H1 (cell line): ENCODE data around the gene SLC2A14. TPM values are rescaled to one million over a fixed set of nuclear protein-coding genes. Genes with fewer than 3 reads are reported as not detected.

Experiments
- CTCF ChIA-PET: fragments of 300-600 bp; sonication (Branson Sonifier 250); formaldehyde crosslinking; loops from one replicate; lab custom pipeline; 2021; ENCODE audit not compliant: partially characterized antibody; lab: Charles Lee
- POLR2A ChIA-PET: fragments of 300-600 bp; sonication (Branson Sonifier 250); formaldehyde crosslinking; loops from one replicate; lab custom pipeline; 2021; ENCODE audit warnings: inconsistent platforms; ENCODE audit not compliant: partially characterized antibody; lab: Charles Lee
- DNase-seq, 2 experiments: peaks; one replicate each; pipeline versions ENCODE4 v3.0.0 to v3.0.0-alpha.2; 2010 to 2022; ENCODE audit warnings: low spot score in 2 of 2, low read depth in 1 of 2, mixed read lengths in 1 of 2
- FAIRE-seq: peaks from 2 replicates; lab custom pipeline; 2011; peaks lifted over from hg19 to GRCh38; lab: Jason Lieb, UNC
- H2AFZ ChIP-seq: 2 replicates; pipeline ENCODE4 v1.8.1; 2012; ENCODE audit warnings: low read length, inconsistent platforms
- H2AK5ac ChIP-seq: 2 replicates; pipeline ENCODE4 v1.6.1; 2013; ENCODE audit warnings: low read depth, low read length
- H2BK120ac ChIP-seq: replicated peaks from 2 replicates; pipeline ENCODE3; 2013; ENCODE audit warnings: low read depth, low read length, inconsistent platforms
- H2BK12ac ChIP-seq: 2 replicates; pipeline ENCODE4 v1.6.1; 2013; ENCODE audit warnings: low read depth, low read length
- H2BK15ac ChIP-seq: 2 replicates; pipeline ENCODE4 v1.6.1; 2013; ENCODE audit warnings: low read length
- H2BK20ac ChIP-seq: 2 replicates; pipeline ENCODE4 v1.6.1; 2013; ENCODE audit warnings: low read length
- H2BK5ac ChIP-seq: 2 replicates; pipeline ENCODE4 v1.6.1; 2013; ENCODE audit warnings: low read depth, low read length
- H3K14ac ChIP-seq: 2 replicates; pipeline ENCODE4 v1.6.1; 2013; ENCODE audit warnings: inconsistent platforms; ENCODE audit not compliant: insufficient read length
- H3K18ac ChIP-seq: 2 replicates; pipeline ENCODE4 v1.6.1; 2013; ENCODE audit warnings: low read length; ENCODE audit errors: extremely low read depth
- H3K23ac ChIP-seq: 2 replicates; pipeline ENCODE4 v1.6.1; 2013; ENCODE audit warnings: inconsistent platforms; ENCODE audit not compliant: insufficient read length
- H3K23me2 ChIP-seq: 2 replicates; pipeline ENCODE4 v1.6.1; 2013; ENCODE audit warnings: low read depth, low read length
- H3K27ac ChIP-seq: 2 replicates; pipeline ENCODE4 v1.6.1; 2011; ENCODE audit warnings: low read depth, low read length, inconsistent platforms
- H3K27me3 ChIP-seq, 4 experiments: replicated peaks in 1 of 4; 1 replicate in 1 of 4; 2 replicates in 3 of 4; pipeline versions ENCODE4 v1.6.1 to v1.8.1; 2011 to 2013; ENCODE audit warnings: low read length in 3 of 4, mild to moderate bottlenecking in 3 of 4, inconsistent platforms in 2 of 4, mixed read lengths in 2 of 4, moderate library complexity in 1 of 4; ENCODE audit not compliant: control insufficient read depth in 3 of 4, insufficient read depth in 3 of 4; ENCODE audit errors: extremely low read depth in 1 of 4
- H3K36me3 ChIP-seq, 4 experiments: 2 replicates each; pipeline versions ENCODE4 v1.6.1 to v1.8.1; 2011 to 2013; ENCODE audit warnings: mild to moderate bottlenecking in 4 of 4, low read length in 3 of 4, moderate library complexity in 2 of 4, control low read depth in 1 of 4, inconsistent platforms in 1 of 4; ENCODE audit not compliant: insufficient read depth in 4 of 4, control insufficient read depth in 2 of 4
- H3K4ac ChIP-seq: replicated peaks from 2 replicates; pipeline ENCODE3; 2013; ENCODE audit warnings: low read length, low read depth, mixed read lengths, inconsistent platforms; ENCODE audit not compliant: insufficient read length
- H3K4me1 ChIP-seq, 4 experiments: replicated peaks in 1 of 4; 1 replicate in 1 of 4; 2 replicates in 3 of 4; pipeline versions ENCODE4 v1.6.1 to v1.8.1; 2011 to 2013; ENCODE audit warnings: low read length in 3 of 4, inconsistent platforms in 2 of 4, mixed read lengths in 1 of 4; ENCODE audit not compliant: insufficient read depth in 4 of 4, control insufficient read depth in 3 of 4
- H3K4me2 ChIP-seq, 2 experiments: 2 replicates each; pipeline versions ENCODE4 v1.6.1 to v1.8.1; 2011 to 2013; ENCODE audit warnings: low read depth in 2 of 2, low read length in 2 of 2, control low read depth in 1 of 2, inconsistent platforms in 1 of 2, mild to moderate bottlenecking in 1 of 2; ENCODE audit not compliant: insufficient read depth in 1 of 2
- H3K4me3 ChIP-seq, 4 experiments: fragments of 200-600, 300-600 bp in 1 of 4; sonication (generic), shearing (Covaris generic), sonication (Bioruptor Twin) in 1 of 4; 2 replicates each; pipeline versions ENCODE4 v1.5.1 to v1.8.1; 2011 to 2016; ENCODE audit warnings: low read length in 4 of 4, low read depth in 3 of 4, control low read depth in 2 of 4, inconsistent platforms in 2 of 4, mild to moderate bottlenecking in 2 of 4, mixed read lengths in 1 of 4, moderate library complexity in 1 of 4; ENCODE audit not compliant: insufficient read depth in 2 of 4; ENCODE audit errors: extremely low read depth in 1 of 4
- H3K56ac ChIP-seq: replicated peaks from 2 replicates; pipeline ENCODE3; 2013; ENCODE audit warnings: low read depth, mild to moderate bottlenecking, mixed read lengths, low read length, inconsistent platforms; ENCODE audit not compliant: insufficient read length
- H3K79me1 ChIP-seq: 2 replicates; pipeline ENCODE4 v1.6.1; 2013; ENCODE audit warnings: low read depth, low read length, control low read depth
- H3K79me2 ChIP-seq, 2 experiments: 2 replicates each; pipeline versions ENCODE4 v1.6.1 to v1.8.1; 2012 to 2013; ENCODE audit warnings: low read length in 2 of 2, mild to moderate bottlenecking in 2 of 2, inconsistent platforms in 1 of 2; ENCODE audit not compliant: insufficient read depth in 2 of 2, control insufficient read depth in 1 of 2
- H3K9ac ChIP-seq, 4 experiments: replicated peaks in 1 of 4; 1 replicate in 1 of 4; 2 replicates in 3 of 4; pipeline versions ENCODE4 v1.6.1 to v1.8.1; 2011 to 2013; ENCODE audit warnings: low read depth in 3 of 4, low read length in 3 of 4, control low read depth in 2 of 4, mild to moderate bottlenecking in 2 of 4, moderate library complexity in 2 of 4, inconsistent platforms in 1 of 4; ENCODE audit errors: extremely low read depth in 1 of 4
- H3K9me3 ChIP-seq, 2 experiments: 2 replicates each; pipeline versions ENCODE4 v1.6.1 to v1.8.1; 2012 to 2013; ENCODE audit warnings: mild to moderate bottlenecking in 2 of 2, moderate library complexity in 2 of 2, control low read depth in 1 of 2, inconsistent platforms in 1 of 2, low read depth in 1 of 2, low read length in 1 of 2, mixed read lengths in 1 of 2; ENCODE audit not compliant: insufficient read depth in 2 of 2
- H4K20me1 ChIP-seq, 2 experiments: replicated peaks in 1 of 2; 2 replicates each; pipeline versions ENCODE3 to v1.8.1; 2011 to 2013; ENCODE audit warnings: inconsistent platforms in 2 of 2, low read length in 2 of 2, mild to moderate bottlenecking in 1 of 2; ENCODE audit not compliant: insufficient read depth in 2 of 2, control insufficient read depth in 1 of 2
- H4K5ac ChIP-seq: 2 replicates; pipeline ENCODE4 v1.6.1; 2013; ENCODE audit warnings: low read length, low read depth, mixed read lengths, inconsistent platforms; ENCODE audit not compliant: insufficient read length
- H4K8ac ChIP-seq: 2 replicates; pipeline ENCODE4 v1.8.0; 2013; ENCODE audit warnings: mild to moderate bottlenecking, moderate library complexity, low read length, inconsistent platforms; ENCODE audit not compliant: insufficient read depth; ENCODE audit errors: extremely low read depth
- H4K91ac ChIP-seq: replicated peaks from 2 replicates; pipeline ENCODE3; 2013; ENCODE audit warnings: low read length, mixed read lengths, inconsistent platforms; ENCODE audit not compliant: insufficient read length
- ASH2L ChIP-seq: fragments of 200-600, 300-600 bp; sonication (generic); IDR thresholded peaks from one replicate; pipeline ENCODE4 v1.7.1; 2017; ENCODE audit warnings: low read length
- ATF2 ChIP-seq: IDR thresholded peaks from 2 replicates; pipeline ENCODE4 v1.6.1; 2012; ENCODE audit warnings: low read length, inconsistent platforms
- EGR1 ChIP-seq: IDR thresholded peaks from 2 replicates; pipeline ENCODE4 v1.6.1; 2011; ENCODE audit warnings: low read depth, low read length, borderline replicate concordance
- FOSL1 ChIP-seq: IDR thresholded peaks from 2 replicates; pipeline ENCODE4 v1.6.1; 2011; ENCODE audit warnings: mild to moderate bottlenecking, low read depth, low read length, moderate library complexity; ENCODE audit not compliant: insufficient read depth
- KDM4A ChIP-seq: IDR thresholded peaks from one replicate; pipeline ENCODE4 v1.7.1; 2012; ENCODE audit warnings: low read depth, mild to moderate bottlenecking, moderate library complexity, low read length, inconsistent platforms; ENCODE audit not compliant: severe bottlenecking
- PHF8 ChIP-seq: fragments of 200-600 bp; sonication (generic); conservative IDR thresholded peaks from 2 replicates; pipeline ENCODE4 v1.7.1; 2012; ENCODE audit warnings: low read depth, mild to moderate bottlenecking, inconsistent platforms, low read length, moderate library complexity
- RBBP5 ChIP-seq: IDR thresholded peaks from 2 replicates; pipeline ENCODE4 v1.7.1; 2012; ENCODE audit warnings: low read depth, mild to moderate bottlenecking, inconsistent platforms, low read length, moderate library complexity, borderline replicate concordance
- SP2 ChIP-seq: IDR thresholded peaks from 2 replicates; pipeline ENCODE4 v1.6.1; 2012; ENCODE audit warnings: mild to moderate bottlenecking, low read length, inconsistent platforms
- SUZ12 ChIP-seq: fragments of 200-600 bp; sonication (generic); IDR thresholded peaks from 2 replicates; pipeline ENCODE4 v1.6.1; 2012; ENCODE audit warnings: mild to moderate bottlenecking, inconsistent platforms, low read length, moderate library complexity, mixed read lengths
- USF2 ChIP-seq: IDR thresholded peaks from 2 replicates; pipeline ENCODE4 v1.6.1; 2011; ENCODE audit warnings: low read length, improper control_type of control experiment
- WGBS, 2 experiments: shearing (Covaris generic) in 1 of 2; methylation state at CpG; one replicate each; pipeline versions ENCODE4 v1.1.6 to v1.1.7; 2013 to 2015; ENCODE audit warnings: low lambda C conversion rate in 2 of 2, mixed read lengths in 2 of 2, inconsistent platforms in 1 of 2, low coverage in 1 of 2, missing lambda C conversion rate in 1 of 2; ENCODE audit not compliant: insufficient replicate concordance in 2 of 2, insufficient coverage in 1 of 2, insufficient read length in 1 of 2; ENCODE audit errors: extremely low coverage in 1 of 2, missing lambda C conversion rate in 1 of 2; 5-methylcytosine and 5-hydroxymethylcytosine counted together
- polyA plus RNA-seq, 7 experiments: library from polyadenylated mRNA; depleted of rRNA in 3 of 7; stranded (reverse) in 5 of 7; unstranded in 2 of 7; fragments of >200 nt in 5 of 7; fragments of 200-250 nt in 2 of 7; gene quantifications; 1 replicate in 5 of 7; 2 replicates in 1 of 7; 4 replicates in 1 of 7; pipeline versions ENCODE4 v1.2.1 to v1.2.3, GENCODE V29; 2011 to 2013; ENCODE audit warnings: missing spikeins in 2 of 7, mixed read lengths in 2 of 7
- total RNA-seq: library from RNA; stranded (reverse); fragmentation: NEBNext Ultra II Directional; extraction: Animal tissue kit (Norgen Biotek cat#: 25700); gene quantifications from 2 replicates; pipeline ENCODE4 v1.2.1, GENCODE V29; 2021
- TF ChIP-seq, protein P1 (sequence below): IDR thresholded peaks from 2 replicates; pipeline ENCODE4 v1.6.1; 2012; ENCODE audit warnings: inconsistent platforms

SLC2A14 gene
- total and polyA plus RNA-seq, 2 of the 8 experiments (the other 6 are each of a cell fraction or from before 2014, with no cell fraction given), result 11.1 to 19.3 TPM

- no peaks in the 10 kb centered on the region for H3K23me2 ChIP-seq
- H3K4ac ChIP-seq, result no peak overlapping the region
- no peak overlapping the region for H2BK5ac ChIP-seq
- FAIRE-seq, result no peak
- H3K18ac ChIP-seq, result no peak overlapping the region
- H2BK20ac ChIP-seq, result no peak overlapping the region
- H3K79me1 ChIP-seq, result no peaks in the 10 kb centered on the region
- no peaks in the 10 kb centered on the region for H3K36me3 ChIP-seq
- no peaks in the 10 kb centered on the region for H4K20me1 ChIP-seq
- H4K5ac ChIP-seq, result no peak overlapping the region
- no peak overlapping the region for H3K4me3 ChIP-seq
- ChIA-PET POLR2A (interaction anchor here (0.6 to 1.3 kb wide), 2 partner anchors 21 to 207 kb away, joined by 3 to 4 read pairs; no protein-coding TSS in a partner anchor), CTCF (interaction anchor here (0.9 to 1.4 kb wide), 5 partner anchors 13 to 91 kb away, joined by 3 read pairs; no protein-coding TSS in a partner anchor)
- no peak overlapping the region for H2AFZ ChIP-seq
- H2BK120ac ChIP-seq, result no peak overlapping the region
- H4K8ac ChIP-seq, result no peak overlapping the region
- H3K9me3 ChIP-seq, result no peaks in the 10 kb centered on the region
- H2AK5ac ChIP-seq, result no peak overlapping the region
- no peak for DNase-seq
- H3K27ac ChIP-seq, result no peak overlapping the region
- H3K79me2 ChIP-seq, result no peaks in the 10 kb centered on the region; a peak in 1 of 4 replicates
- no peak overlapping the region for H3K56ac ChIP-seq
- H3K4me2 ChIP-seq, result no peak overlapping the region
- no peaks in the 10 kb centered on the region for H3K27me3 ChIP-seq
- H3K14ac ChIP-seq, result no peak overlapping the region
- H3K23ac ChIP-seq, result no peak overlapping the region
- H2BK12ac ChIP-seq, result no peak overlapping the region
- H4K91ac ChIP-seq, result no peak overlapping the region
- H2BK15ac ChIP-seq, result peak overlapping the region; percentile 4; the same call in 1 of the 2 replicates
- peaks cover 0 to 2% (median 0%) of the 10 kb centered on the region in 4 experiments; a peak in 2 of 7 replicates for H3K4me1 ChIP-seq
- 94% methylated on average over 3 of the region's 3 CpGs; no CpG with 5 or more reads in 1 of the 2 experiments for WGBS, 2 experiments
- no peak overlapping the region for H3K9ac ChIP-seq
- TF ChIP-seq USF2 (no peak), SUZ12 (no peak), KDM4A (no peak), PHF8 (no peak), SP2 (no peak), FOSL1 (no peak), ATF2 (no peak), ASH2L (no peak), RBBP5 (no peak), EGR1 (no peak)
- TF ChIP-seq, protein P1, sequence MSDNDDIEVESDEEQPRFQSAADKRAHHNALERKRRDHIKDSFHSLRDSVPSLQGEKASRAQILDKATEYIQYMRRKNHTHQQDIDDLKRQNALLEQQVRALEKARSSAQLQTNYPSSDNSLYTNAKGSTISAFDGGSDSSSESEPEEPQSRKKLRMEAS, result no peak
Observed at GRCh38 chr12:7870335-7870734, 2.4 kb downstream of the SLC2A14 start.
